G401 (cell line): ENCODE data around the gene PTPRD. TPM values are rescaled to one million over a fixed set of nuclear protein-coding genes. Genes with fewer than 3 reads are reported as not detected.

Experiments
- DNase-seq: peaks from one replicate; pipeline ENCODE4 v3.0.0-alpha.2; 2015; ENCODE audit warnings: low spot score
- in situ Hi-C: cut with HindIII; loops from 2 replicates; pipeline ENCODE4 v1.10.0; 2016; ENCODE audit warnings: low sequenced_read_pairs, mixed read lengths
- total RNA-seq: library from RNA; depleted of rRNA; stranded (reverse); fragments of >200 nt; shearing (Covaris generic); gene quantifications from 2 replicates; pipeline ENCODE4 v1.2.3, GENCODE V29; 2014

PTPRD gene
- total RNA-seq, 1 experiment from 2014 or later = 13.0 TPM

GRCh38 chr9:8826281-8826680 lies 1786.5 kb downstream of the PTPRD start:
- DNase-seq = no peak
- in situ Hi-C loops = no loop called here

DNA sequence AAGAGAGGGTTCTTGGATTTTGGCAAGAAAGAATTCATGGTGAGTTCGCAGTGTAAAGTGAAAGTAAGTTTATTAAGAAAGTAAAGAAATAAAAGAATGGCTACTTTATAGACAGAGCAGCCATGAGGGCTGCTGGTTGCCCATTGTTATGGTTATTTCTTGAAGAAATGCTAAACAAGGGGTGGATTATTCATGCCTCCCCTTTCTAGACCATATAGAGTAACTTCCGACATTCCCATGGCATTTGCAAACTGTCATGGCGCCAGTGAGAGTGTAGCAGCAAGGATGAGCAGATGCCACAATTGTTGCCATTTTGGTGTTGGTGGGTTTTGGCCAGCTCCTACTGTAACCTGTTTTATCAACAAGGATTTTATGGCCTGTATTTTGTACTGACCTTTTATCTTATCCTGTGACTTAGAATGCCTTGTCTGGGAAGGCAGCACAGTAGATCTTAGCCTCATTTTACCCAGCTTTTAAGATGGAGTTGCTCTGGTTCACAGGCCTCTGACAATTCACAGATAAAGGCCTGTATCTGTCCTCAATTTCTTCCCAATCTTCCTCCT lies 1787.1 kb downstream of the PTPRD start:
- in situ Hi-C loops = no loop called here
- no peak for DNase-seq

DNA sequence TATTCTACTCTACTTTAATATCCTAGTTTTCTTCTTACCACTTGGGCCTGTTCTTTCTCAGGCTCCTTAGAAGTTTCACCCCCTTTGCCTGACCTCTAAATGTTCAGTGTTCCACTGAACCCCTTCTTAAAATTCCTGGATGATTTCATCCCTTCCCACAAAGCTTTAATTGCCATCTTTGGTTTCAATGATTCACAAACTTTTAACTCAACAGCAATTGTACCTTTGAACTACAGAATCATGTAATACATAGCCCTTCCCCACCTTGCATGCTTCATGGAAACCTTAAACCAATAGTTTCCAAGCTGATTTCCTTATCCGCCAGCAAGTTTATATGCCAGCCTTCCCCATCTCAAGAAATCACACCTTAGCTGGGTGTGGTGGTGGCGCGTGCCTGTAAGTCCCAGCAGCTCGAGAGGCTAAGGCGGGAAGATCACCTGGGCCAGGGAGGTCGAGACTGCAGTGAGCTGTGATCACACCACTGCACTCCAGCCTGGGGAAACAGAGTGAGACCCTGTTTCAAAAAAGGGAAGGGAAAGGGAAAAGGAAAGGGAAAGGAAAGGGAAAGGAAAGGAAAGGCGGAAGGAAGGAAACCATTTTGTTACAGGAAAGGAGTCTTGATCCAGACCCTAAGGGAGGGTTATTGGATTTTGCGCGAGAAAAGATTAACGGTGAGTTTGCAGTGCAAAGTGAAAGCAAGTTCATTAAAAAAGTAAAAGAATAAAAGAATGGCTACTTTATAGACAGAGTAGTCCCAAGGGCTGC lies 1789.5 kb downstream of the PTPRD start:
- in situ Hi-C loops = no loop called here
- no peak for DNase-seq

- DNase-seq = no peak
- in situ Hi-C loops = no loop called here
Measured at GRCh38 chr9:8822667-8823025, 1790.2 kb downstream of the PTPRD start.

- in situ Hi-C loops = no loop called here
Measured at GRCh38 chr9:8821910-8822666, 1790.7 kb downstream of the PTPRD start.

DNA sequence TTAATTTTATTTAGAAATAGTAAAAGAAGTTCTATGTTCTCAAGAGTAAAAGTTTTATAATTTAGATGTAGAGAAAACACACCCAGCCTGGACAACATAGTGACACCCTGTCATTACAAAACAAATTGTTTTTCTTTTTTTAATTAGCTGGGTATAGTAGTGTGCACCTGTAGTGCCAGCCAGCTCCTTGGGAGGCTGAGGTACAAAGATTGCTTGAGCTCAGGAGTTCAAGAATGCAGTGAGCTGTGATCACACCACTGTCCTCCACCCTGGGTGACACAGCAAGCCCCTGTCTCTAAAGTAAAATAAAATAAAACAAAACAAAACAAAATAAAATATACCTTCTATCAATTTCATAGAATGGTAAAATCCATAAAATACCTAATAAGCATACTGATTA lies 1795.5 kb downstream of the PTPRD start:
- in situ Hi-C loops = no loop called here
- no peak for DNase-seq

More at GRCh38 chr9:8821910-8822666, 1790.7 kb downstream of the PTPRD start:
- DNase-seq = no peak

DNA sequence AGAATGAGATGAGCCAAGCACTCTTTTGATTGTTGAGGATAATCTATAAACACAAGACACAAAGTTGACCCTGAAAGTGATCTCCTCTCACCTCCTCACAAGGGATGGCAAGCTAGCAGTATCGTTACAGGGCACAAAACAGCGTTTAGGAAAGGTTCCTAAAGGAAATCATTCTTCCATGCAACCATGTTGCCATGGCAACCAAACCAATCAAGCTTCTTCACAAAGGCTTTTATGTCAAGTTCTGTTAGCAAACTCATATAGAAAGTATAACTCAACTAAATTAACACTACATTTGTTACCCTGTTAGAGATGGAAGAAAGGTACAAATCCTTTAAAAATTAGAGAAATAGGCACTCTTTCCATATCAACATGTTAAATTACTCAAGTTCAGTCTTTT lies 1796.4 kb downstream of the PTPRD start:
- in situ Hi-C loops = no loop called here
- peak; percentile 54 for DNase-seq

- peak; percentile 23 for DNase-seq
- in situ Hi-C loops = no loop called here
Measured at GRCh38 chr9:8815931-8816330, 1796.9 kb downstream of the PTPRD start.

DNA sequence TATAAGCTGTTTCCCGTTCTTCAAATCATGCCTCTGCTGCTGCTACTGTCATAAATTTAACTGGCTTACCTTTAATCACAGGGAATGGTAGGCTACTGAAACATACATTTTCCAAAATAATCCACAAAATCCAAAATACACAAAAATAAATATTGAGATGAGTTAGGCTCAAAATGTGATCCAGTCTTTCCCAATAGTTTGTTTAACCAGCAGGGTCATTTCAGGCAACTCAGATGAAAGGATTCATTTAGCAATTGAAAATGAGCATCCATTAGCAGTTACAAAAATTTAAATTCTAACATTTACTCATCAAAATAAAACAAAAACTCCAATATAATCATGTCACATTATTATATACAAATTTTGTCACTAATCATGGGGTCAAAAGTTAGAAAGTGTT lies 1797.6 kb downstream of the PTPRD start:
- in situ Hi-C loops = no loop called here
- no peak for DNase-seq

DNA sequence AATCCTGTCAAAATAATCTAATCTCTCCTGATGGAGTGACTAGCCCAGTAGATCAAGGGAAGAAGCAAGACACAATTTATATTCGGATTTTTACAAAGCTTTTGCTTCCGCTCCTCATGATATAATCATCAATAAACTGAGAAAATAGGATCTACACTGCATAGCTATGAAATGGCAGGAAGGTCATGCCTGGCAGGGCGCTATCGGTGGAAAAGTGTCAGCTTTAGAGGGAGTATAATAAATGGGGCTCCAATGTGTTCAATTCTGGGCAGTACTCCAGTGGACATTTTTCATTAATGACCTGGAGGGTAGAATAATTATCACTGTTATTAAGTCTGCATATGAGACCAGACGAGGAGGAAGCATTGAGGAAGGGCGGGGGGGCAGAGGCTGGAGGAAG lies 1799.9 kb downstream of the PTPRD start:
- no peak for DNase-seq
- in situ Hi-C loops = no loop called here

GRCh38 chr9:8809741-8810140 lies 1803.1 kb downstream of the PTPRD start:
- no peak for DNase-seq
- in situ Hi-C loops = no loop called here

GRCh38 chr9:8806150-8806549 lies 1806.7 kb downstream of the PTPRD start:
- in situ Hi-C loops = no loop called here
- DNase-seq = no peak

DNA sequence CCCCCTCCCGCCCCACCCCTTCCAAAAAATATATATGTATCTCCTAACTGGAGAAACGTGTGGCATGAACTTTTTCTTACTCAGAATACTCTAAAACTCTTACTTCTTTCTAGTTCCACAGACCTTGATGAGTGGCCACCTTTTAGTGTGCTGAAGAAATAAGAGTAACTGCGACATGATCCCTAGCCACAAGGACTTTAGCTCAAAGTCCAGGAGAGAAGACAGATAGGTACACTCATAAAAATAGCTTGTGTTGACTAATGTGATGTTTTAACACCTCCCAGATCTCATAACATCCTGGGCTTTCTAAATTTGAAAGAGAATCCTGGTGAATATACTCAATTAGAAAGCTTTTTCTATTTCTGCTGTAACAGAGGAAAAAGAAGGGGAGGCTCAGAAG lies 1808.2 kb downstream of the PTPRD start:
- no peak for DNase-seq
- in situ Hi-C loops = no loop called here

DNA sequence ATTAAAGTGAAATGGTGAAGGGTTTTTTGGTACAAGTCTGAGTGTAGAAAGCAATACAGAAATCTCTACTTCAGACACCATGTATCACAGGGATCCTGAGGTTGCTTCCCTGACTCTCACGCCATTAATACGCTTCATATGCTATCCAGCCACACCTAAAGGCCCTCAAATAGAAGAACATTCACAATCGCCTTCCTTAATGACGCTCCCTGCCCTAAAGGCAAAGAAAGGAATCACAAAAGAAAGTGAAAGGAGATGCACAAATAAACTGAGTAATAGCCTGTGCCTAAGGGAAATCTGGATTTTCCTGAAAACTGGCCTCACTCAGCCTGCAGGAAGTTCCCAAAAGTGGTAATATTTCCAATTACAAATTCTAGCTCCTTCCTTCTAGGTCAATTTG lies 1810.6 kb downstream of the PTPRD start:
- no peak for DNase-seq
- in situ Hi-C loops = no loop called here

DNA sequence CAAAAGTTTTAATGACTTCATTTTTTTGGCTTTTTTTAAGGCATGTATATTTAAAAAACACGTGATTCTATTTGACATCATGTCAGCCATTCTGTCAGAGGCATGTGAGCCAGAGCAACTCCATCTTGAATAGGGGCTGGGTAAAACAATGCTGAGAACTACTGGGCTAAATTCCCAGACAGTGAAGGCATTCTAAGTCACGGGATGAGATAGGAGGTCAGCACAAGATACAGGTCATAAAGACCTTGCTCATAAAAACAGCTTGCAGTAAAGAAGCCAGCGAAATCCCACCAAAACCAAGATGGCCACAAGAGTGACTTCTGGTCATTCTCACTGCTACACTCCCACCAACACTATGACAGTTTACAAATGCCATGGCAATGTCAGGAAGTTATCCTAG lies 1812.6 kb downstream of the PTPRD start:
- no peak for DNase-seq
- in situ Hi-C loops = no loop called here

- in situ Hi-C loops = no loop called here
- DNase-seq = no peak
Measured at GRCh38 chr9:8799615-8800014, 1813.2 kb downstream of the PTPRD start.

DNA sequence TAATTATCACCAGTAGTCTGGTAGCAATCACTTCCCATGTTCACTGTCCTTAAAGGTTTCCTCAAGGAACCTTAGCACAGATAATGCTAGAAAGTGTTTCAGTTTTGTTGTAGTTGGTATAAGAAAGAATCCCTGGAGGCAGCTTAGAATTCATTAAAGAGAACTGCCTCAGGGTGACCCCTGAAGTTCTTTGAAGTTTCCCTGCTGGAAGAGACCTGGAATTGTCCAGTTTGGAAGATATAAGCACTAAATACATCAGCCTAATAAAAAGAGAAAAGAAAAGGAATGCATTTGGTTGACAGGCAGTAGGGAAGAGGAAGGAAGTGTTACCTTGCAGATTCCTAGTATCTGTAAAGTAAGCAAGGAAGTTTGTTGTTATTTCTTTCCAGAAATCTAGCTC lies 1813.6 kb downstream of the PTPRD start:
- in situ Hi-C loops = no loop called here
- no peak for DNase-seq

- in situ Hi-C loops = no loop called here
- peak; percentile 44 for DNase-seq
Measured at GRCh38 chr9:8784838-8785237, 1828.0 kb downstream of the PTPRD start.

DNA sequence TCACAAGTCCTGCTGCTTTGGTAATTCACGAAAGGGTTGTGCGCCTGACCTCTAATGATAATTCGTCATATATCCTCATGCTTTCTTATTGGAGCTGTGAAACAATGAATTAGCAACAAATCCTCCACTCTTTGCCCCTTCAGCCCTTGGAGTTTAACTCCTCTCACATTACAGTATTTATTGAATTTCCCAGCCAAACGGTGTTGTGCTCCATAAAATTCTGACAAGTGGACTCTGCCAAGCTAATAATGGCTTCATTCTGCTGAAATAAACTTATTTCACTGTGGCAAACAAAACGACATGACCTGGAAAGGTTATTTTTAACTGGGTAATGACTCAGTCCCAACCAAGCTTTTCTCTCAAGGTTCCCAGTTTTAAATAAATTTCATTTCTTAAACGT lies 1828.9 kb downstream of the PTPRD start:
- in situ Hi-C loops = no loop called here
- peak; percentile 60 for DNase-seq

GRCh38 chr9:8782237-8782636 lies 1830.6 kb downstream of the PTPRD start:
- in situ Hi-C loops = no loop called here

DNA sequence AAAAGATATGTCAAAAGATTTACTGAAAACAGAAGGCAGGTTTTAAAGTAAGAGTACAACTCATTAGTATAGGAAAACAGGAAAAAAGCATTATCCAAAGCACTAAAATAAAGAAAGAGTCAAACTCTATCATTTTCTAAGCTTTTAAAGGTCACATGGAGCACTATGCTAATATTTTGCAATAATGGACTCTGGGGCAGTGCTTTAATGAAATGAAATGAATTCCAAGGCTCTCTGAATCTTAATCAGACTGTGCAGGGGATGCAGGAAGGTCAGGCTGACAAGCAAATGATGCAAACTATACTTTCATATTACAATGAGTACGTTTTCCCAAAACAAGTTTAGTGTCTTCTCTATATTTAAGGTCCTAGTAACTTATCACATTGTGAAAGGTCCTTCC lies 1831.3 kb downstream of the PTPRD start:
- no peak for DNase-seq
- in situ Hi-C loops = no loop called here

More at GRCh38 chr9:8782237-8782636, 1830.6 kb downstream of the PTPRD start:
- DNase-seq = no peak
